ENCODE results near the gene CTNNBL1. TPM values are rescaled to one million over a fixed set of nuclear protein-coding genes. Genes with fewer than 3 reads are reported as not detected.
"Not testable (repeated sequence)": the region's sequence is repeated elsewhere in the genome, so short reads cannot be mapped to it uniquely, and the experiment has no call there.

The CTNNBL1 gene
- total RNA-seq: 80.0 and 85.2 TPM in 2 replicates

GRCh38 chr20:37693635-37694626 lies at the start of gene CTNNBL1:
CTNNBL1 (plus strand) TSS chr20:37694030; CDS start chr20:37694123, 93 bp downstream.
- intact Hi-C loops (cut with micrococcal nuclease): loop anchor here (1.0 to 5.0 kb wide), 9 partner anchors 166 to 1053 kb away; partner anchors contain the start of genes ACTR5, MANBAL, RALGAPB and RPRD1B

- intact Hi-C loops (cut with micrococcal nuclease): no loop called here
These were observed 49.2 kb upstream of the CTNNBL1 start for GRCh38 chr20:37644605-37645004.

- intact Hi-C loops (cut with micrococcal nuclease): no loop called here
These were observed 45.9 kb upstream of the CTNNBL1 start for GRCh38 chr20:37647946-37648345.

- intact Hi-C loops (cut with micrococcal nuclease): no loop called here
These were observed 44.8 kb upstream of the CTNNBL1 start for GRCh38 chr20:37649017-37649416.

GRCh38 chr20:37649676-37650370 lies 44.0 kb upstream of the CTNNBL1 start:
- intact Hi-C loops (cut with micrococcal nuclease): no loop called here

- intact Hi-C loops (cut with micrococcal nuclease): no loop called here
These were observed 43.2 kb upstream of the CTNNBL1 start for GRCh38 chr20:37650661-37651060.

- intact Hi-C loops (cut with micrococcal nuclease): loop anchor here (2.0 kb wide), 1 partner anchor 341 kb away; no protein-coding TSS in a partner anchor
These were observed 41.9 kb upstream of the CTNNBL1 start for GRCh38 chr20:37651932-37652331.

GRCh38 chr20:37656945-37657344 lies 36.9 kb upstream of the CTNNBL1 start:
- intact Hi-C loops (cut with micrococcal nuclease): no loop called here

- intact Hi-C loops (cut with micrococcal nuclease): no loop called here
These were observed 35.7 kb upstream of the CTNNBL1 start for GRCh38 chr20:37657924-37658804.

- intact Hi-C loops (cut with micrococcal nuclease): no loop called here
These were observed 32.3 kb upstream of the CTNNBL1 start for GRCh38 chr20:37661519-37661918.

- intact Hi-C loops (cut with micrococcal nuclease): no loop called here
These were observed 31.5 kb upstream of the CTNNBL1 start for GRCh38 chr20:37662308-37662707.

GRCh38 chr20:37664595-37664994 lies 29.2 kb upstream of the CTNNBL1 start:
- intact Hi-C loops (cut with micrococcal nuclease): not testable (repeated sequence)

GRCh38 chr20:37668166-37668565 lies 25.7 kb upstream of the CTNNBL1 start:
- intact Hi-C loops (cut with micrococcal nuclease): no loop called here

GRCh38 chr20:37669062-37669772 lies 24.6 kb upstream of the CTNNBL1 start:
- intact Hi-C loops (cut with micrococcal nuclease): no loop called here

- intact Hi-C loops (cut with micrococcal nuclease): no loop called here
These were observed 24.0 kb upstream of the CTNNBL1 start for GRCh38 chr20:37669773-37670236.

- intact Hi-C loops (cut with micrococcal nuclease): no loop called here
These were observed 23.5 kb upstream of the CTNNBL1 start for GRCh38 chr20:37670351-37670791.

GRCh38 chr20:37672143-37672542 lies 21.7 kb upstream of the CTNNBL1 start:
- intact Hi-C loops (cut with micrococcal nuclease): no loop called here

GRCh38 chr20:37673444-37673843 lies 20.4 kb upstream of the CTNNBL1 start:
- intact Hi-C loops (cut with micrococcal nuclease): no loop called here

- intact Hi-C loops (cut with micrococcal nuclease): no loop called here
These were observed 17.4 kb upstream of the CTNNBL1 start for GRCh38 chr20:37676440-37676839.

Data from T-helper 1 cell treated with Interleukin-12 subunit alpha and Interleukin-12 subunit beta and Interleukin-4 antibody, amounts not matched to agents 30 ng/mL and 1 ng/mL, for 36 hours (primary cell).